ENCODE measurements around the gene DENND2D.
A peak's percentile ranks its signal among the peaks of the same experiment; 100 is the strongest.

DENND2D gene

GRCh38 chr1:111238056-111238795, 37.8 kb upstream of the DENND2D start:
- no peak for DNase-seq (ENCODE audit: low read depth)
- TF ChIP-seq, protein P1, sequence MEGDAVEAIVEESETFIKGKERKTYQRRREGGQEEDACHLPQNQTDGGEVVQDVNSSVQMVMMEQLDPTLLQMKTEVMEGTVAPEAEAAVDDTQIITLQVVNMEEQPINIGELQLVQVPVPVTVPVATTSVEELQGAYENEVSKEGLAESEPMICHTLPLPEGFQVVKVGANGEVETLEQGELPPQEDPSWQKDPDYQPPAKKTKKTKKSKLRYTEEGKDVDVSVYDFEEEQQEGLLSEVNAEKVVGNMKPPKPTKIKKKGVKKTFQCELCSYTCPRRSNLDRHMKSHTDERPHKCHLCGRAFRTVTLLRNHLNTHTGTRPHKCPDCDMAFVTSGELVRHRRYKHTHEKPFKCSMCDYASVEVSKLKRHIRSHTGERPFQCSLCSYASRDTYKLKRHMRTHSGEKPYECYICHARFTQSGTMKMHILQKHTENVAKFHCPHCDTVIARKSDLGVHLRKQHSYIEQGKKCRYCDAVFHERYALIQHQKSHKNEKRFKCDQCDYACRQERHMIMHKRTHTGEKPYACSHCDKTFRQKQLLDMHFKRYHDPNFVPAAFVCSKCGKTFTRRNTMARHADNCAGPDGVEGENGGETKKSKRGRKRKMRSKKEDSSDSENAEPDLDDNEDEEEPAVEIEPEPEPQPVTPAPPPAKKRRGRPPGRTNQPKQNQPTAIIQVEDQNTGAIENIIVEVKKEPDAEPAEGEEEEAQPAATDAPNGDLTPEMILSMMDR (conservative IDR thresholded peaks at IDR 0.05; ENCODE audit: control insufficient read depth, insufficient read depth, low read depth, low read length), result no peak
- no peak overlapping the region for H3K4me3 ChIP-seq (ENCODE audit: control insufficient read depth, low read depth, low read length)

- DNase-seq (ENCODE audit: low read depth), result no peak
- TF ChIP-seq, protein P1 (conservative IDR thresholded peaks at IDR 0.05; ENCODE audit: control insufficient read depth, insufficient read depth, low read depth, low read length), result no peak
- H3K4me3 ChIP-seq (ENCODE audit: control insufficient read depth, low read depth, low read length), result no peak overlapping the region
These were observed 36.4 kb upstream of the DENND2D start for GRCh38 chr1:111236806-111237205.

- TF ChIP-seq, protein P1 (conservative IDR thresholded peaks at IDR 0.05; ENCODE audit: control insufficient read depth, insufficient read depth, low read depth, low read length), result no peak
- H3K4me3 ChIP-seq (ENCODE audit: control insufficient read depth, low read depth, low read length), result no peak overlapping the region
- DNase-seq (ENCODE audit: low read depth), result peak; percentile 20
These were observed 35.9 kb upstream of the DENND2D start for GRCh38 chr1:111236379-111236778.

DNA sequence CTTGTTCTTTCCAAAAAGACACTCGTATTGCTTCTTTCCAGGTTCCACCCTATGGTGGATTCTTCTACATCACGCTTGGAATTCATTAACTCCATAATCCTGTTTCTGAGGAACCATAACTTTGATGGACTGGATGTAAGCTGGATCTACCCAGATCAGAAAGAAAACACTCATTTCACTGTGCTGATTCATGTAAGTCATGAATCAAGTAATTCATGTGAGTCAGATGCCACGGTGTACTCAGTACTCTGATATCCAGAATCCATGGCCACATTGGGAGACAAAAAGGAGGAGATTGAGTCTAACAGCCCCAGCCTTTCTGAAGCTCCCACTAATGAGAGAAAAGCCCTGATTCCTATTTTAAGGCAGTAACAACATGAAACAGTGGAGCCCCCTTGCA, 34.4 kb upstream of the DENND2D start:
- no peak overlapping the region for H3K4me3 ChIP-seq (ENCODE audit: control insufficient read depth, low read depth, low read length)
- peak; percentile 78 for DNase-seq (ENCODE audit: low read depth)
- TF ChIP-seq, protein P1 (conservative IDR thresholded peaks at IDR 0.05; ENCODE audit: control insufficient read depth, insufficient read depth, low read depth, low read length), result no peak

DNA sequence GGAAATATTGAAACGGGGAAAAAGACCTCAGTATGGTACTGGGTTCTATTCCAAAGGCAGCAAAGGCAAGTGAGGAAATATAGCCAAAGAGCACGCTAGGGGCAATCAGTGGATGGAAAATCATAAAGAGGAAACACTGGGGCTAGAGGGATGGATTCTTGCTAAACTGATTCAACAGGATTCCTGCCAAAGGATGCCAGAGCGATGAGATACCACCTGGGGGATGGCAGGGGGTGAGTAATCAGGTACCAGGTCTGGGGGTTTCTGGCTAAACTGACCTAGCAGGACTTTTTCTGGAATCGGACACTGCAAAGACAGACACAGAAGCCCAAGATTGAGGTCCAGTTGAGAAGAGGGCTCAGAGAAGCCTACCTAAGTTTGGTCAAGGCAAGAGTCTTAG, 33.8 kb upstream of the DENND2D start:
- TF ChIP-seq, protein P1 (conservative IDR thresholded peaks at IDR 0.05; ENCODE audit: control insufficient read depth, insufficient read depth, low read depth, low read length), result no peak
- H3K4me3 ChIP-seq (ENCODE audit: control insufficient read depth, low read depth, low read length), result no peak overlapping the region
- DNase-seq (ENCODE audit: low read depth), result peak; percentile 33

DNA sequence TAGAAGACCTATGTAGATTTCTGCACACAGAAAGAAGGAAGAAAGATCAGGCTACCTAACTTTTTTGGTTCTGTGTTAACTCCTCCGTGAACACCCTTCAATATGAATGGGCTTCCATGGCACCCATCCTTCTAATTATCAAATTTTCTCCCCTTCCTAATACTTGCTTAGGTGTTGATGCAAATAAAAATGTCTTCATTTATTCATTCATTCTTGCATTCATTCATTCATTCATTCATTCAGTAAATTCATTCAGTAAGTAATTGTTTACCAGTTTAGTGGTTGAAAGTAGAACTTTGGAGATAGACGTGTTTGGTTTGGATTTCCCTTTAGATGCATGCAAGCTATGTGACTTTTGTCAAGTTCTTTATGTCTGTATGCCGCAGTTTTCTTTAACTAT, 31.7 kb upstream of the DENND2D start:
- TF ChIP-seq, protein P1 (conservative IDR thresholded peaks at IDR 0.05; ENCODE audit: control insufficient read depth, insufficient read depth, low read depth, low read length), result no peak
- DNase-seq (ENCODE audit: low read depth), result no peak
- no peak overlapping the region for H3K4me3 ChIP-seq (ENCODE audit: control insufficient read depth, low read depth, low read length)

Data from fibroblast of mammary gland (primary cell).